SJSA1 (cell line): ENCODE results near the gene TIAM2. TPM values are rescaled to one million over a fixed set of nuclear protein-coding genes. Genes with fewer than 3 reads are reported as not detected.
"Not testable (repeated sequence)": the region's sequence is repeated elsewhere in the genome, so short reads cannot be mapped to it uniquely, and the experiment has no call there.

Experiments used
- DNase-seq, 2 experiments: peaks; one replicate each; pipeline ENCODE4 v3.0.0-alpha.2; 2015 to 2020; ENCODE audit warnings: low spot score in 2 of 2, low read depth in 1 of 2
- H3K27ac ChIP-seq: fragments of 250-450 bp; sonication (Bioruptor Pico); 2 replicates; pipeline ENCODE4 v1.5.1; 2020; ENCODE audit warnings: mild to moderate bottlenecking, moderate library complexity
- H3K27me3 ChIP-seq: fragments of 250-450 bp; sonication (Bioruptor Pico); replicated peaks from 2 replicates; pipeline ENCODE4 v1.5.1; 2020; ENCODE audit warnings: mild to moderate bottlenecking, moderate library complexity
- H3K36me3 ChIP-seq: fragments of 250-450 bp; sonication (Bioruptor Pico); 2 replicates; pipeline ENCODE4 v1.5.1; 2020; ENCODE audit warnings: mild to moderate bottlenecking
- H3K4me1 ChIP-seq: fragments of 250-450 bp; sonication (Bioruptor Pico); replicated peaks from 2 replicates; pipeline ENCODE4 v1.6.1; 2021; ENCODE audit warnings: mild to moderate bottlenecking
- H3K4me3 ChIP-seq: fragments of 250-450 bp; sonication (Bioruptor Pico); 2 replicates; pipeline ENCODE4 v1.5.1; 2020; ENCODE audit warnings: mild to moderate bottlenecking
- H3K9me3 ChIP-seq: fragments of 250-450 bp; sonication (Bioruptor Pico); replicated peaks from 2 replicates; pipeline ENCODE4 v1.5.1; 2020; ENCODE audit warnings: mild to moderate bottlenecking
- total RNA-seq: library from RNA; depleted of rRNA; stranded (reverse); fragments of >200 nt; shearing (Covaris generic); gene quantifications from 2 replicates; pipeline ENCODE4 v1.2.3, GENCODE V29; 2014

The TIAM2 gene
- total RNA-seq, 1 experiment from 2014 or later: 48.3 TPM

- no peak for DNase-seq
- Histone ChIP-seq H3K27ac (no peak overlapping the region), H3K4me3 (no peak overlapping the region), H3K4me1 (peaks cover 35% of the 10 kb centered on the region), H3K36me3 (peaks cover 21% of the 10 kb centered on the region), H3K9me3 (no peaks in the 10 kb centered on the region), H3K27me3 (no peaks in the 10 kb centered on the region)
Measured at GRCh38 chr6:154998855-154999254, 3.7 kb downstream of the TIAM2 start.

GRCh38 chr6:155001482-155001881 lies 6.4 kb downstream of the TIAM2 start:
- Histone ChIP-seq H3K4me3 (no peak overlapping the region), H3K4me1 (peaks cover 34% of the 10 kb centered on the region), H3K9me3 (no peaks in the 10 kb centered on the region), H3K36me3 (peaks cover 24% of the 10 kb centered on the region), H3K27me3 (no peaks in the 10 kb centered on the region), H3K27ac (no peak overlapping the region)
- no peak for DNase-seq

- H3K27ac ChIP-seq: no peak overlapping the region
- H3K27me3 ChIP-seq: no peaks in the 10 kb centered on the region
- DNase-seq: no peak
- H3K36me3 ChIP-seq: peaks cover 24% of the 10 kb centered on the region
- H3K4me1 ChIP-seq: peaks cover 29% of the 10 kb centered on the region
- no peaks in the 10 kb centered on the region for H3K9me3 ChIP-seq
- H3K4me3 ChIP-seq: no peak overlapping the region
Measured at GRCh38 chr6:155001934-155002333, 6.8 kb downstream of the TIAM2 start.

GRCh38 chr6:155003476-155003875 lies 8.4 kb downstream of the TIAM2 start:
- Histone ChIP-seq H3K4me1 (peaks cover 14% of the 10 kb centered on the region), H3K9me3 (no peaks in the 10 kb centered on the region), H3K27ac (no peak overlapping the region), H3K4me3 (no peak overlapping the region), H3K27me3 (no peaks in the 10 kb centered on the region), H3K36me3 (peaks cover 21% of the 10 kb centered on the region)
- DNase-seq: no peak

GRCh38 chr6:155004017-155004416 lies 8.9 kb downstream of the TIAM2 start:
- DNase-seq: no peak
- H3K36me3 ChIP-seq: peaks cover 21% of the 10 kb centered on the region
- peaks cover 9% of the 10 kb centered on the region for H3K4me1 ChIP-seq
- no peak overlapping the region for H3K4me3 ChIP-seq
- no peaks in the 10 kb centered on the region for H3K9me3 ChIP-seq
- H3K27ac ChIP-seq: no peak overlapping the region
- H3K27me3 ChIP-seq: no peaks in the 10 kb centered on the region

- Histone ChIP-seq H3K27me3 (no peaks in the 10 kb centered on the region), H3K36me3 (peaks cover 19% of the 10 kb centered on the region), H3K27ac (no peak overlapping the region), H3K4me1 (peaks cover 9% of the 10 kb centered on the region), H3K9me3 (no peaks in the 10 kb centered on the region), H3K4me3 (no peak overlapping the region)
- no peak for DNase-seq
Measured at GRCh38 chr6:155004576-155005372, 9.7 kb downstream of the TIAM2 start.

- no peaks in the 10 kb centered on the region for H3K27me3 ChIP-seq
- H3K27ac ChIP-seq: no peak overlapping the region
- peaks cover 7% of the 10 kb centered on the region for H3K36me3 ChIP-seq
- H3K4me3 ChIP-seq: no peak overlapping the region
- no peaks in the 10 kb centered on the region for H3K9me3 ChIP-seq
- H3K4me1 ChIP-seq: peaks cover 25% of the 10 kb centered on the region
- no peak for DNase-seq
Measured at GRCh38 chr6:155008625-155009024, 13.5 kb downstream of the TIAM2 start.

- H3K36me3 ChIP-seq: no peaks in the 10 kb centered on the region; the same call in 1 of the 2 replicates
Measured at GRCh38 chr6:155010940-155011339, 15.8 kb downstream of the TIAM2 start.

GRCh38 chr6:155011809-155012291 lies 16.7 kb downstream of the TIAM2 start:
- Histone ChIP-seq H3K4me3 (no peak overlapping the region), H3K4me1 (peaks cover 47% of the 10 kb centered on the region), H3K27ac (peak overlapping the region; percentile 58), H3K27me3 (no peaks in the 10 kb centered on the region), H3K9me3 (no peaks in the 10 kb centered on the region), H3K36me3 (no peaks in the 10 kb centered on the region; the same call in 1 of the 2 replicates)
- DNase-seq: no peak

More at GRCh38 chr6:155010940-155011339, 15.8 kb downstream of the TIAM2 start:
- Histone ChIP-seq H3K4me3 (no peak overlapping the region), H3K9me3 (no peaks in the 10 kb centered on the region), H3K27me3 (no peaks in the 10 kb centered on the region), H3K27ac (peak overlapping the region; percentile 58), H3K4me1 (peaks cover 44% of the 10 kb centered on the region)
- DNase-seq: peak in 1 of 2 experiments; percentile 34

- no peak for DNase-seq
- Histone ChIP-seq H3K4me3 (no peak overlapping the region), H3K36me3 (no peaks in the 10 kb centered on the region; the same call in 1 of the 2 replicates), H3K4me1 (peaks cover 53% of the 10 kb centered on the region), H3K9me3 (no peaks in the 10 kb centered on the region), H3K27ac (peak overlapping the region; percentile 70; the same call in 1 of the 2 replicates), H3K27me3 (no peaks in the 10 kb centered on the region)
Measured at GRCh38 chr6:155013457-155013876, 18.4 kb downstream of the TIAM2 start.

GRCh38 chr6:155014137-155014536 lies 19.0 kb downstream of the TIAM2 start:
- H3K36me3 ChIP-seq: no peaks in the 10 kb centered on the region; the same call in 1 of the 2 replicates
- H3K4me3 ChIP-seq: no peak overlapping the region
- no peaks in the 10 kb centered on the region for H3K27me3 ChIP-seq
- no peak for DNase-seq
- peak overlapping the region; percentile 70 for H3K27ac ChIP-seq
- no peaks in the 10 kb centered on the region for H3K9me3 ChIP-seq
- peaks cover 53% of the 10 kb centered on the region for H3K4me1 ChIP-seq

- H3K9me3 ChIP-seq: no peaks in the 10 kb centered on the region
- H3K4me1 ChIP-seq: peaks cover 53% of the 10 kb centered on the region
- H3K27ac ChIP-seq: peak overlapping the region; percentile 70
- no peaks in the 10 kb centered on the region; the same call in none of the 2 replicates for H3K36me3 ChIP-seq
- H3K27me3 ChIP-seq: no peaks in the 10 kb centered on the region
- peak; percentile 64 to 73 for DNase-seq
- no peak overlapping the region for H3K4me3 ChIP-seq
Measured at GRCh38 chr6:155014670-155015300, 19.7 kb downstream of the TIAM2 start.

GRCh38 chr6:155018415-155018814 lies 23.3 kb downstream of the TIAM2 start:
- H3K4me1 ChIP-seq: peaks cover 34% of the 10 kb centered on the region
- H3K27me3 ChIP-seq, DNase-seq, H3K36me3 ChIP-seq, H3K9me3 ChIP-seq, H3K4me3 ChIP-seq, H3K27ac ChIP-seq: not testable (repeated sequence)

GRCh38 chr6:155021680-155022079 lies 26.6 kb downstream of the TIAM2 start:
- H3K4me1 ChIP-seq: peaks cover 21% of the 10 kb centered on the region
- no peaks in the 10 kb centered on the region for H3K27me3 ChIP-seq
- no peak overlapping the region for H3K4me3 ChIP-seq
- DNase-seq: no peak
- no peak overlapping the region for H3K27ac ChIP-seq
- H3K9me3 ChIP-seq: no peaks in the 10 kb centered on the region
- H3K36me3 ChIP-seq: peaks cover 19% of the 10 kb centered on the region
